Mucosa of gallbladder (tissue), 1 donor: Measurements from ENCODE around the gene PRPH. TPM values are rescaled to one million over a fixed set of nuclear protein-coding genes. Genes with fewer than 3 reads are reported as not detected.
"Not testable (repeated sequence)": the region's sequence is repeated elsewhere in the genome, so short reads cannot be mapped to it uniquely, and the experiment has no call there.

Source experiments
- DNase-seq: peaks from one replicate; pipeline ENCODE4 v3.0.0-alpha.2; 2020; ENCODE audit warnings: low spot score
- total RNA-seq: library from RNA; stranded (reverse); gene quantifications from one replicate; pipeline ENCODE4 v1.2.1, GENCODE V29; 2021
- donor health status: DM: no; HTN: no; CAD: no.

Gene PRPH
- total RNA-seq, 1 donor from 2014 or later = 6.3 TPM

GRCh38 chr12:49276304-49277290 lies 18.4 kb upstream of the PRPH start:
- no peak for DNase-seq

GRCh38 chr12:49277466-49277865 lies 17.5 kb upstream of the PRPH start:
- no peak for DNase-seq

- no peak for DNase-seq
Measured at GRCh38 chr12:49279706-49280159, 15.2 kb upstream of the PRPH start.

GRCh38 chr12:49280545-49280944 lies 14.4 kb upstream of the PRPH start:
- DNase-seq = not testable (repeated sequence)

- DNase-seq = no peak
Measured at GRCh38 chr12:49282302-49282701, 12.6 kb upstream of the PRPH start.

GRCh38 chr12:49282740-49283375 lies 12.1 kb upstream of the PRPH start:
- DNase-seq = not testable (repeated sequence)

- DNase-seq = no peak
Measured at GRCh38 chr12:49283541-49284429, 11.2 kb upstream of the PRPH start.

GRCh38 chr12:49284672-49285071 lies 10.3 kb upstream of the PRPH start:
- DNase-seq = no peak

GRCh38 chr12:49287876-49288275 lies 7.1 kb upstream of the PRPH start:
- DNase-seq = no peak

- peak; percentile 62 for DNase-seq
Measured at GRCh38 chr12:49288412-49288853, 6.5 kb upstream of the PRPH start.

GRCh38 chr12:49288922-49289555 lies 5.9 kb upstream of the PRPH start:
- DNase-seq = no peak

GRCh38 chr12:49292729-49293055 lies 2.3 kb upstream of the PRPH start:
- DNase-seq = no peak

- DNase-seq = no peak
Measured at GRCh38 chr12:49293056-49293956, 1.6 kb upstream of the PRPH start.

GRCh38 chr12:49294086-49294803 lies 702 bp upstream of the PRPH start:
- no peak for DNase-seq

- DNase-seq = no peak
Measured at GRCh38 chr12:49294804-49295081, 204 bp upstream of the PRPH start.

- no peak for DNase-seq
Measured at GRCh38 chr12:49296034-49296835, 1.3 kb downstream of the PRPH start.

- DNase-seq = no peak
Measured at GRCh38 chr12:49296836-49297694, 2.1 kb downstream of the PRPH start.

- no peak for DNase-seq
Measured at GRCh38 chr12:49297695-49298060, 2.7 kb downstream of the PRPH start.
